PFSK-1 (cell line): ENCODE data around the gene CYP4A11.

ENCODE experiments used
- FOXP2 ChIP-seq: optimal IDR thresholded peaks from 2 replicates; pipeline ENCODE3; 2011; ENCODE audit warnings: borderline replicate concordance, control low read depth, inconsistent platforms; ENCODE audit not compliant: insufficient read depth; ENCODE audit errors: extremely low read length, extremely low read depth
- POLR2AphosphoS5 ChIP-seq: IDR thresholded peaks from 2 replicates; pipeline ENCODE4 v1.6.1; 2012; ENCODE audit warnings: low read depth, mild to moderate bottlenecking, control low read depth, low read length, moderate library complexity
- SIN3A ChIP-seq: IDR thresholded peaks from 2 replicates; pipeline ENCODE4 v1.6.1; 2012; ENCODE audit warnings: mild to moderate bottlenecking, low read length, moderate library complexity, borderline replicate concordance; ENCODE audit not compliant: insufficient read depth
- TAF1 ChIP-seq: IDR thresholded peaks from 2 replicates; pipeline ENCODE4 v1.6.1; 2012; ENCODE audit warnings: low read length, control low read depth, borderline replicate concordance; ENCODE audit not compliant: insufficient read depth
- TF ChIP-seq, protein P1 (sequence below), 2 experiments: IDR thresholded peaks; 2 replicates each; pipeline versions ENCODE4 v1.6.1 to v1.8.0; 2011 to 2012; ENCODE audit warnings: low read depth in 2 of 2, low read length in 2 of 2, control low read depth in 1 of 2, inconsistent platforms in 1 of 2, mild to moderate bottlenecking in 1 of 2, moderate library complexity in 1 of 2; ENCODE audit not compliant: insufficient read depth in 1 of 2

Gene CYP4A11

DNA sequence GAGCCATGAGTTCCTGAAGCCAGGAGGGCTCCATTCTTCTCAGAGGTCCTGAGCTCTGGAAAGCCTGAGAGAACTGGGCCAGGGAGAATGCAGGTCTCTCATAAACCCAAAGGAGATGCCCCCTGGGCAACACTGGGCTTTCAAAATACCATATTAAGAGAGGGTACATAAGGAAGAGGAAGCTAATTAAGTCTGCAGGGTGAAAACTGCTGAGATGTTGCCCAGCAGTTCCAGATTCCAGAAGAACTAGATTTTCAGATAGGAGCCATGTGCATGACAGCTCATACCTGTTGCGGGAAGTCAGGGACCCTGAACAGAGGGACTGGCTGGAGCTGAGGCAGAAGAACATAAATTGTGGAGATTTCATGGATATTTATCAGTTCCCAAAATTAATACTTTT, 40.9 kb downstream of the CYP4A11 start:
- TF ChIP-seq TAF1 (no peak), POLR2AphosphoS5 (no peak), SIN3A (no peak), FOXP2 (no peak)
- TF ChIP-seq, protein P1, sequence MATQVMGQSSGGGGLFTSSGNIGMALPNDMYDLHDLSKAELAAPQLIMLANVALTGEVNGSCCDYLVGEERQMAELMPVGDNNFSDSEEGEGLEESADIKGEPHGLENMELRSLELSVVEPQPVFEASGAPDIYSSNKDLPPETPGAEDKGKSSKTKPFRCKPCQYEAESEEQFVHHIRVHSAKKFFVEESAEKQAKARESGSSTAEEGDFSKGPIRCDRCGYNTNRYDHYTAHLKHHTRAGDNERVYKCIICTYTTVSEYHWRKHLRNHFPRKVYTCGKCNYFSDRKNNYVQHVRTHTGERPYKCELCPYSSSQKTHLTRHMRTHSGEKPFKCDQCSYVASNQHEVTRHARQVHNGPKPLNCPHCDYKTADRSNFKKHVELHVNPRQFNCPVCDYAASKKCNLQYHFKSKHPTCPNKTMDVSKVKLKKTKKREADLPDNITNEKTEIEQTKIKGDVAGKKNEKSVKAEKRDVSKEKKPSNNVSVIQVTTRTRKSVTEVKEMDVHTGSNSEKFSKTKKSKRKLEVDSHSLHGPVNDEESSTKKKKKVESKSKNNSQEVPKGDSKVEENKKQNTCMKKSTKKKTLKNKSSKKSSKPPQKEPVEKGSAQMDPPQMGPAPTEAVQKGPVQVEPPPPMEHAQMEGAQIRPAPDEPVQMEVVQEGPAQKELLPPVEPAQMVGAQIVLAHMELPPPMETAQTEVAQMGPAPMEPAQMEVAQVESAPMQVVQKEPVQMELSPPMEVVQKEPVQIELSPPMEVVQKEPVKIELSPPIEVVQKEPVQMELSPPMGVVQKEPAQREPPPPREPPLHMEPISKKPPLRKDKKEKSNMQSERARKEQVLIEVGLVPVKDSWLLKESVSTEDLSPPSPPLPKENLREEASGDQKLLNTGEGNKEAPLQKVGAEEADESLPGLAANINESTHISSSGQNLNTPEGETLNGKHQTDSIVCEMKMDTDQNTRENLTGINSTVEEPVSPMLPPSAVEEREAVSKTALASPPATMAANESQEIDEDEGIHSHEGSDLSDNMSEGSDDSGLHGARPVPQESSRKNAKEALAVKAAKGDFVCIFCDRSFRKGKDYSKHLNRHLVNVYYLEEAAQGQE (IDR thresholded peaks at IDR 0.05; ENCODE audit: insufficient read depth in 1 of 2, low read depth in 2 of 2, low read length in 2 of 2), result no peak
